ENCODE results near the gene CTNNBL1.

CTNNBL1 gene

GRCh38 chr20:37904845-37905373 lies 211.1 kb downstream of the CTNNBL1 start:
- no peak overlapping the region for H3K27ac Mint-ChIP-seq
- no peaks in the 10 kb centered on the region for H3K36me3 Mint-ChIP-seq (ENCODE audit: low read depth)
- H3K4me1 Mint-ChIP-seq (ENCODE audit: low read depth): peaks cover 9% of the 10 kb centered on the region
- peaks cover 81% of the 10 kb centered on the region for H3K27me3 Mint-ChIP-seq
- H3K4me3 Mint-ChIP-seq: no peak overlapping the region
- no peaks in the 10 kb centered on the region for H3K9me3 Mint-ChIP-seq
- no peak for DNase-seq

GRCh38 chr20:37905671-37906613 lies 212.1 kb downstream of the CTNNBL1 start:
- Mint-ChIP-seq H3K4me1 (ENCODE audit: low read depth) (peaks cover 9% of the 10 kb centered on the region), H3K27ac (no peak overlapping the region), H3K27me3 (peaks cover 78% of the 10 kb centered on the region), H3K9me3 (no peaks in the 10 kb centered on the region), H3K4me3 (no peak overlapping the region), H3K36me3 (ENCODE audit: low read depth) (no peaks in the 10 kb centered on the region)
- DNase-seq: no peak

DNA sequence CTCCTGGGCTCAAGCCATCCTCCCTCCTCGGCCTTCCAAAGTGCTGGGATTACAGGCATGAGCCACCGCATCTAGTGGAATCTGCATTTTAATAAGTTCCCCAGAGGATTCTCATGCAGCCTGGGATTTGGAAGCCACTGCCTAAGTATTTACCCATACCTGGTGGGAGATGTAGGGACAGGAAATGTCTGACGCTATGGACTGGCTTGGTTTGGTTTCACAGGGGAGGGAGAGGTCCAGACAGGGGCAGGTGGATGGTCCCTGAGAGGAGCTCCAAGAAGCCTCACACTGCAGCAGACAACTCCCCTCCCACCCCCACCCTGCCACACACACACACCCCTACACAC lies 213.5 kb downstream of the CTNNBL1 start:
- no peak for DNase-seq
- no peak overlapping the region for H3K27ac Mint-ChIP-seq
- peaks cover 73% of the 10 kb centered on the region for H3K27me3 Mint-ChIP-seq
- H3K9me3 Mint-ChIP-seq: no peaks in the 10 kb centered on the region
- H3K36me3 Mint-ChIP-seq (ENCODE audit: low read depth): no peaks in the 10 kb centered on the region
- peaks cover 6% of the 10 kb centered on the region for H3K4me1 Mint-ChIP-seq (ENCODE audit: low read depth)
- H3K4me3 Mint-ChIP-seq: no peak overlapping the region

DNA sequence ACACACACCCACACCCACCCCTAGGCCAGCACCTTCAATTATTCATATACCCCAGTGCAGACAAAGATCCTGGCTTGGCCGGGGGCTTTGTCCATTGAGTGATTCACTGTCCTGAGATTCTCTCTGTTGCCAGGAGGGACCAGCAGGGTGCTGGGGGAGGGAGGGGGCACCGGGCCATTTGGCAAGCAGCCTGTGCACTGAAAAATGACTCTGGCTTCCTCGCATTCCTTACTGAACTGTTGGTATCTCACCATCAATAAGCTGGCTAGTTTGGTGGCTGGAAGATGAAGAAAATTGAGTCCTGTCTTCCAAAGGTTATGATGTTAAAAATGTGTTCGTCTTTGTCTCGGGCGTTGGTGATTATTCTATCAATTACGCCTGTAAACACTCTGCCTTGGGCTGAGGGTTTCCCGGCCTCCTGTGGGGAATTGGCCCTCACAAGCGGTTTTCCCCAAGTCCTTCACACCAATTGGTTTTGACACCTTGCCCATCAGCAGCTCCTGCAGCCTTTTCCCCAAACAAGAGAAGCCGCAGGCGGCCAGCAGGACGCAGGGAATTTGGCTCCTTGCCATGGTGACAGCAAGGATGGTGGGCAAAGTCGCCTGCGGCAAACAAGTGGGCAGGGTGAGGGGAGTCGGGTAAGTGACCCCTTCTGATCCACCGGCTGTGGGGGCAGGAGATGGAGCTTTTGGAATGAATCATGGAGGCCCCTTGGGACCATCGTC lies 214.0 kb downstream of the CTNNBL1 start:
- H3K27me3 Mint-ChIP-seq: peaks cover 72% of the 10 kb centered on the region
- H3K36me3 Mint-ChIP-seq (ENCODE audit: low read depth): no peaks in the 10 kb centered on the region

DNA sequence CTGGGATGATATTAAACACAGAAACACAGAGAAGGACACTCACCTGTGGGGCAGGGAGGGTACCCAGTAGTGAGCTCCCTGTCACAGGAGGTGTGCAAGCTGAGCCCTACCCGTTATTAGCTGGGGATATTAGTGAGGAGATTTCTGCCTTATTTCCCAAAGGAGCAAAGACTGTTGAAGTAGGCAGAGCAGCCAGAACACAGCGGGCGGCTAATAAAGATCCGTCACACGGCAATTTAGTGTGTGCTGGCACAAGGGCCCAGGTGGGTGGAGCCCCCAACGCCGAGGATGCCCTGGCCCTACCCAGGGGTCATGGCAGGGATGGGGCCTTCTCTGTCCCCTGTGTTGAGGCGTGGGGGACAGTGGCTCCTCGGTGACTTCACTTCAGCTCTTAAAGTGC lies 217.4 kb downstream of the CTNNBL1 start:
- no peak for DNase-seq
- Mint-ChIP-seq H3K27ac (no peak overlapping the region), H3K4me3 (no peak overlapping the region), H3K27me3 (peaks cover 71% of the 10 kb centered on the region), H3K4me1 (ENCODE audit: low read depth) (peaks cover 15% of the 10 kb centered on the region), H3K9me3 (no peaks in the 10 kb centered on the region), H3K36me3 (ENCODE audit: low read depth) (no peaks in the 10 kb centered on the region)

More for the DNA sequence above, 214.0 kb downstream of the CTNNBL1 start:
- Mint-ChIP-seq H3K4me3 (no peak overlapping the region), H3K27ac (no peak overlapping the region), H3K9me3 (no peaks in the 10 kb centered on the region), H3K4me1 (ENCODE audit: low read depth) (peaks cover 6% of the 10 kb centered on the region)
- DNase-seq: no peak

- no peak overlapping the region for H3K27ac Mint-ChIP-seq
- no peak overlapping the region for H3K4me3 Mint-ChIP-seq
- no peaks in the 10 kb centered on the region for H3K36me3 Mint-ChIP-seq (ENCODE audit: low read depth)
- peaks cover 71% of the 10 kb centered on the region for H3K27me3 Mint-ChIP-seq
- no peaks in the 10 kb centered on the region for H3K9me3 Mint-ChIP-seq
- peaks cover 15% of the 10 kb centered on the region for H3K4me1 Mint-ChIP-seq (ENCODE audit: low read depth)
- DNase-seq: no peak
Observed at GRCh38 chr20:37911838-37912281, 218.0 kb downstream of the CTNNBL1 start.

DNA sequence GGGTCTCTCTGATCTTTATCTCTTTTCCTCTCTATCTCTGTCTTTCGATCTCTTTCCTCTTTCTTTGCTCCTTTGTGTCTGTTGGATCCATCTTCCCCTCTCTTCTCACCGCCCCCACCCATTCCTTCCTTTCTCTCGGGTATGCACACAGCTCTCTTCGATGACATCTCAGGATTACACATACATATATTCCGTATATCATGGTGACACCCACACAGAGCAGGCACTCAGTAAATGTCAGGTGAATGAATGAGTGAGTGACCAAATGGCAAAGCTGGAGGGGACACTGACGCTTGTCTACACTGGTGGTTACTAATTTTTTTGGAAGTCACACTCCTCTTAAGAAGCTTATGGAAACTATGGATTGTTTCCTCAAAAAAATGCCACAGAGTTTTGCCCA lies 219.0 kb downstream of the CTNNBL1 start:
- no peak for DNase-seq
- no peaks in the 10 kb centered on the region for H3K9me3 Mint-ChIP-seq
- no peak overlapping the region for H3K27ac Mint-ChIP-seq
- H3K4me3 Mint-ChIP-seq: no peak overlapping the region
- H3K27me3 Mint-ChIP-seq: peaks cover 69% of the 10 kb centered on the region
- peaks cover 15% of the 10 kb centered on the region for H3K4me1 Mint-ChIP-seq (ENCODE audit: low read depth)
- H3K36me3 Mint-ChIP-seq (ENCODE audit: low read depth): no peaks in the 10 kb centered on the region

- DNase-seq: no peak
- no peak overlapping the region for H3K4me3 Mint-ChIP-seq
- H3K9me3 Mint-ChIP-seq: no peaks in the 10 kb centered on the region
- peaks cover 67% of the 10 kb centered on the region for H3K27me3 Mint-ChIP-seq
- H3K27ac Mint-ChIP-seq: no peak overlapping the region
- peaks cover 15% of the 10 kb centered on the region for H3K4me1 Mint-ChIP-seq (ENCODE audit: low read depth)
- H3K36me3 Mint-ChIP-seq (ENCODE audit: low read depth): no peaks in the 10 kb centered on the region
Observed at GRCh38 chr20:37913567-37914366, 219.9 kb downstream of the CTNNBL1 start.

DNA sequence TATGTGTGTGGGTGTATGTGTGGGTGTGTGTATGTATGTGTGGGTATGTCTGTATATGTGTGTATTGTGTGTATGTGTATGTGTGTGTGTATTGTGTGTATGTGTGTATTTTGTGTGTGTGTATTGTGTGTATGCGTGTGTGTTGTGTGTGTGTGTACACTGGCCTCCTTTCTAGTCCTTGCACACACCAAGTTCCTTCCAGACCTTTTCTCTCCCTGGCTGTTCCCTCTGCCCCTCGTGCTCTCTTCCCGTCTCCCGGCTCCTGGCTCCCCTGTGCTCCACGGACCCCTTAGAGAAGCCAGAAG lies 220.5 kb downstream of the CTNNBL1 start:
- peaks cover 15% of the 10 kb centered on the region for H3K4me1 Mint-ChIP-seq (ENCODE audit: low read depth)
- no peak for DNase-seq
- H3K36me3 Mint-ChIP-seq (ENCODE audit: low read depth): no peaks in the 10 kb centered on the region
- H3K27ac Mint-ChIP-seq: no peak overlapping the region
- H3K9me3 Mint-ChIP-seq: no peaks in the 10 kb centered on the region
- H3K27me3 Mint-ChIP-seq: peaks cover 66% of the 10 kb centered on the region
- no peak overlapping the region for H3K4me3 Mint-ChIP-seq

GRCh38 chr20:37914672-37915433 lies 221.0 kb downstream of the CTNNBL1 start:
- Mint-ChIP-seq H3K9me3 (no peaks in the 10 kb centered on the region), H3K4me3 (peak overlapping the region; percentile 52), H3K27ac (peak overlapping the region; percentile 56), H3K4me1 (ENCODE audit: low read depth) (peaks cover 15% of the 10 kb centered on the region), H3K27me3 (peaks cover 66% of the 10 kb centered on the region), H3K36me3 (ENCODE audit: low read depth) (no peaks in the 10 kb centered on the region)
- peak; percentile 40 for DNase-seq

GRCh38 chr20:37915434-37915787 lies 221.6 kb downstream of the CTNNBL1 start:
- peaks cover 62% of the 10 kb centered on the region for H3K27me3 Mint-ChIP-seq
- H3K36me3 Mint-ChIP-seq (ENCODE audit: low read depth): no peaks in the 10 kb centered on the region
- H3K27ac Mint-ChIP-seq: no peak overlapping the region

GRCh38 chr20:37915800-37916570 lies 222.2 kb downstream of the CTNNBL1 start:
- H3K4me1 Mint-ChIP-seq (ENCODE audit: low read depth): peaks cover 17% of the 10 kb centered on the region
- no peak overlapping the region for H3K4me3 Mint-ChIP-seq
- no peak overlapping the region for H3K27ac Mint-ChIP-seq
- peaks cover 61% of the 10 kb centered on the region for H3K27me3 Mint-ChIP-seq
- no peaks in the 10 kb centered on the region for H3K9me3 Mint-ChIP-seq
- no peak for DNase-seq
- no peaks in the 10 kb centered on the region for H3K36me3 Mint-ChIP-seq (ENCODE audit: low read depth)

More at GRCh38 chr20:37915434-37915787, 221.6 kb downstream of the CTNNBL1 start:
- Mint-ChIP-seq H3K4me3 (no peak overlapping the region), H3K4me1 (ENCODE audit: low read depth) (peaks cover 15% of the 10 kb centered on the region), H3K9me3 (no peaks in the 10 kb centered on the region)
- no peak for DNase-seq

DNA sequence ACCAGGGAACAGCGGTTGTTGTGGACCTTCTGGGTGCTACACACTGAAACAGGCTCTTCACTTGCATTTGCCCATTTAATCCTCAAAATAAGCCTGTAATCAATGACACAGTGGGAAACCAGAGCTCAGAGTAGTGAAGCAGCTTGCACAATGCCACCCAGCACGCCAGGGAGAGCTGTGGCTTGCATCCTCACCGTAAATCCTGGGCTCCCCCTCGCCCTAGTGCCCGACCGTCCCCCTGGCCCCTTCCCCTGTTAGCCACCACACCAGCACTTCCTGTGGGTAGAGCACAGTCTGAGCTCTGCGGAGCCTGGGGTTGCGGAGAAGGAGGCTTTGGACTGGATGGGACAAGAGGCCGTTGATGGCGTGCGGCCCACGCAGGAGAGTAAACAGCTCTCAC lies 223.6 kb downstream of the CTNNBL1 start:
- H3K27me3 Mint-ChIP-seq: peaks cover 54% of the 10 kb centered on the region
- no peak for DNase-seq
- H3K4me3 Mint-ChIP-seq: no peak overlapping the region
- H3K27ac Mint-ChIP-seq: no peak overlapping the region
- H3K9me3 Mint-ChIP-seq: no peaks in the 10 kb centered on the region
- H3K36me3 Mint-ChIP-seq (ENCODE audit: low read depth): no peaks in the 10 kb centered on the region
- H3K4me1 Mint-ChIP-seq (ENCODE audit: low read depth): peaks cover 28% of the 10 kb centered on the region
